Fibroblast of lung (primary cell): ENCODE data around the gene CCM2L. TPM values are rescaled to one million over a fixed set of nuclear protein-coding genes. Genes with fewer than 3 reads are reported as not detected.

Source experiments
- DNase-seq, 2 donors: peaks; one replicate each; pipeline versions ENCODE4 v3.0.0 to v3.0.0-alpha.2; 2010; ENCODE audit warnings: low read depth in 2 of 2
- H2AFZ ChIP-seq: 2 replicates; pipeline ENCODE4 v1.5.1; 2012; ENCODE audit warnings: low read length, control low read depth, inconsistent platforms
- H3K27ac ChIP-seq: 2 replicates; pipeline ENCODE4 v1.5.1; 2011; ENCODE audit warnings: low read length, control low read depth; ENCODE audit not compliant: insufficient read depth
- H3K27me3 ChIP-seq: 2 replicates; pipeline ENCODE4 v1.5.1; 2011; ENCODE audit warnings: mild to moderate bottlenecking, low read length; ENCODE audit not compliant: control insufficient read depth, insufficient read depth
- H3K36me3 ChIP-seq: 2 replicates; pipeline ENCODE4 v1.5.1; 2011; ENCODE audit warnings: low read length; ENCODE audit not compliant: control insufficient read depth, insufficient read depth
- H3K4me1 ChIP-seq: 2 replicates; pipeline ENCODE4 v1.5.1; 2011; ENCODE audit warnings: low read length; ENCODE audit not compliant: control insufficient read depth, insufficient read depth; ENCODE audit errors: extremely low read depth
- H3K4me2 ChIP-seq: 2 replicates; pipeline ENCODE4 v1.5.1; 2011; ENCODE audit warnings: low read length, control low read depth; ENCODE audit not compliant: insufficient read depth; ENCODE audit errors: extremely low read depth
- H3K4me3 ChIP-seq, 4 experiments: fragments of 200-600 bp in 1 of 4; sonication (generic) in 1 of 4; replicated peaks in 1 of 4; 2 replicates each; pipeline ENCODE4 v1.5.1; 2011 to 2016; ENCODE audit warnings: low read length in 4 of 4, low read depth in 3 of 4, mild to moderate bottlenecking in 3 of 4, control low read depth in 2 of 4, inconsistent platforms in 1 of 4, mixed read lengths in 1 of 4; ENCODE audit not compliant: insufficient read depth in 1 of 4; ENCODE audit errors: control extremely low read depth in 1 of 4
- H3K79me2 ChIP-seq: 2 replicates; pipeline ENCODE4 v1.5.1; 2012; ENCODE audit warnings: mild to moderate bottlenecking, low read length, inconsistent platforms; ENCODE audit not compliant: control insufficient read depth, insufficient read depth
- H3K9ac ChIP-seq: 2 replicates; pipeline ENCODE4 v1.5.1; 2011; ENCODE audit warnings: mild to moderate bottlenecking, low read length, control low read depth; ENCODE audit not compliant: insufficient read depth
- H3K9me3 ChIP-seq: 2 replicates; pipeline ENCODE4 v1.5.1; 2012; ENCODE audit warnings: low read depth, low read length; ENCODE audit not compliant: control insufficient read depth, insufficient read depth
- H4K20me1 ChIP-seq: 2 replicates; pipeline ENCODE4 v1.5.1; 2011; ENCODE audit warnings: low read length; ENCODE audit not compliant: control insufficient read depth, insufficient read depth; ENCODE audit errors: extremely low read depth
- CTCF ChIP-seq, 2 donors: IDR thresholded peaks in 1 of 2; conservative IDR thresholded peaks in 1 of 2; 1 replicate in 1 of 2; 2 replicates in 1 of 2; pipeline ENCODE4 v1.5.1; 2011 to 2012; ENCODE audit warnings: low read length in 2 of 2, control low read depth in 1 of 2, inconsistent platforms in 1 of 2, low read depth in 1 of 2, mild to moderate bottlenecking in 1 of 2
- EZH2 ChIP-seq: IDR thresholded peaks from 2 replicates; pipeline ENCODE4 v1.5.1; 2012; ENCODE audit warnings: low read length, control low read depth, mild to moderate bottlenecking; ENCODE audit errors: missing control alignments
- polyA plus RNA-seq, 2 donors: library from polyadenylated mRNA; depleted of rRNA in 1 of 2; stranded (reverse) in 1 of 2; unstranded in 1 of 2; fragments of >200 nt; gene quantifications; 2 replicates each; pipeline ENCODE4 v1.2.1, GENCODE V29; 2011 to 2012; ENCODE audit warnings: missing spikeins in 1 of 2
- total RNA-seq: library from RNA; depleted of rRNA; stranded (reverse); fragments of >200 nt; gene quantifications from 2 replicates; pipeline ENCODE4 v1.2.1, GENCODE V29; 2014

The CCM2L gene
- total and polyA plus RNA-seq, 2 donors (not counting 1 experiment from before 2014, with no cell fraction given): not detected

GRCh38 chr20:32053648-32054047, 43.4 kb downstream of the CCM2L start:
- peaks cover 48% of the 10 kb centered on the region for H3K27me3 ChIP-seq
- no peak overlapping the region for H3K9ac ChIP-seq
- H3K4me1 ChIP-seq: no peaks in the 10 kb centered on the region
- TF ChIP-seq EZH2: no peak
- no peak for TF ChIP-seq CTCF (conservative IDR thresholded peaks at IDR 0.05 in 1 of 2, IDR thresholded peaks at IDR 0.05 in 1 of 2; ENCODE audit: low read depth in 1 of 2, low read length in 2 of 2)
- DNase-seq: no peak
- H3K36me3 ChIP-seq: no peaks in the 10 kb centered on the region
- no peak overlapping the region for H3K4me2 ChIP-seq
- H4K20me1 ChIP-seq: no peaks in the 10 kb centered on the region
- no peaks in the 10 kb centered on the region for H3K9me3 ChIP-seq
- no peaks in the 10 kb centered on the region for H3K79me2 ChIP-seq
- H2AFZ ChIP-seq: no peak overlapping the region
- no peak overlapping the region for H3K4me3 ChIP-seq
- H3K27ac ChIP-seq: no peak overlapping the region

- Histone ChIP-seq H2AFZ (no peak overlapping the region), H3K4me1 (no peaks in the 10 kb centered on the region), H3K4me3 (no peak overlapping the region), H4K20me1 (no peaks in the 10 kb centered on the region), H3K9ac (no peak overlapping the region), H3K27me3 (peaks cover 33% of the 10 kb centered on the region), H3K9me3 (no peaks in the 10 kb centered on the region), H3K36me3 (no peaks in the 10 kb centered on the region), H3K27ac (no peak overlapping the region), H3K4me2 (no peak overlapping the region), H3K79me2 (no peaks in the 10 kb centered on the region)
- TF ChIP-seq CTCF (conservative IDR thresholded peaks at IDR 0.05 in 1 of 2, IDR thresholded peaks at IDR 0.05 in 1 of 2; ENCODE audit: low read depth in 1 of 2, low read length in 2 of 2): no peak
- TF ChIP-seq EZH2: no peak
- DNase-seq: no peak
Observed at GRCh38 chr20:32056708-32057483, 46.7 kb downstream of the CCM2L start.

GRCh38 chr20:32057656-32058184, 47.5 kb downstream of the CCM2L start:
- no peak for DNase-seq
- no peaks in the 10 kb centered on the region for H3K9me3 ChIP-seq
- H3K27me3 ChIP-seq: peaks cover 25% of the 10 kb centered on the region

More at GRCh38 chr20:32057656-32058184, 47.5 kb downstream of the CCM2L start:
- H3K4me3 ChIP-seq: no peak overlapping the region
- H2AFZ ChIP-seq: no peak overlapping the region
- no peaks in the 10 kb centered on the region for H3K79me2 ChIP-seq
- no peak overlapping the region for H3K27ac ChIP-seq
- no peak for TF ChIP-seq EZH2
- no peak for TF ChIP-seq CTCF (conservative IDR thresholded peaks at IDR 0.05 in 1 of 2, IDR thresholded peaks at IDR 0.05 in 1 of 2; ENCODE audit: low read depth in 1 of 2, low read length in 2 of 2)
- no peaks in the 10 kb centered on the region for H3K36me3 ChIP-seq
- H3K4me2 ChIP-seq: no peak overlapping the region
- no peak overlapping the region for H3K9ac ChIP-seq
- no peaks in the 10 kb centered on the region for H4K20me1 ChIP-seq
- H3K4me1 ChIP-seq: no peaks in the 10 kb centered on the region
